ENCODE data around the gene CCL19. TPM values are rescaled to one million over a fixed set of nuclear protein-coding genes. Genes with fewer than 3 reads are reported as not detected.
"Not testable (repeated sequence)": the region's sequence is repeated elsewhere in the genome, so short reads cannot be mapped to it uniquely, and the experiment has no call there.

Gene CCL19
- 0.24 TPM for polyA plus RNA-seq (2012; ENCODE audit: low read depth, missing spikeins)

GRCh38 chr9:34690983-34691935 is at the start of gene CCL19:
Gene CCL19 (minus strand): TSS chr9:34691276. CDS start chr9:34691139, 137 bp downstream.
- DNase-seq (ENCODE audit: insufficient read length, low spot score) (no peak), FAIRE-seq (no peak)
- TF ChIP-seq PAX5 (IDR thresholded peaks at IDR 0.05; ENCODE audit: insufficient read depth, low read length, severe bottlenecking) (no peak), POLR2A (IDR thresholded peaks at IDR 0.05; ENCODE audit: low read depth, low read length) (no peak), POLR2AphosphoS5 (IDR thresholded peaks at IDR 0.05; ENCODE audit: low read depth, low read length) (no peak)

GRCh38 chr9:34740176-34740575 is 49.1 kb upstream of the CCL19 start:
- FAIRE-seq, result not testable (repeated sequence)

GRCh38 chr9:34737677-34738260 is 46.7 kb upstream of the CCL19 start:
- FAIRE-seq (no peak), DNase-seq (ENCODE audit: insufficient read length, low spot score) (no peak)
- TF ChIP-seq SPI1 (IDR thresholded peaks at IDR 0.05; ENCODE audit: low read depth, low read length) (no peak), TAF1 (IDR thresholded peaks at IDR 0.05; ENCODE audit: low read depth, low read length) (no peak), PAX5 (IDR thresholded peaks at IDR 0.05; ENCODE audit: insufficient read depth, low read length, severe bottlenecking) (no peak)

More at GRCh38 chr9:34740176-34740575, 49.1 kb upstream of the CCL19 start:
- not testable (repeated sequence) for DNase-seq (ENCODE audit: insufficient read length, low spot score)

GRCh38 chr9:34734720-34735119 is 43.6 kb upstream of the CCL19 start:
- no peak for FAIRE-seq
- no peak for DNase-seq (ENCODE audit: insufficient read length, low spot score)
- TF ChIP-seq PAX5 (IDR thresholded peaks at IDR 0.05; ENCODE audit: insufficient read depth, low read length, severe bottlenecking), result no peak
- no peak for TF ChIP-seq POU2F2 (IDR thresholded peaks at IDR 0.05; ENCODE audit: low read depth, low read length)
- TF ChIP-seq POLR2AphosphoS5 (IDR thresholded peaks at IDR 0.05; ENCODE audit: low read depth, low read length), result no peak
- no peak for TF ChIP-seq SPI1 (IDR thresholded peaks at IDR 0.05; ENCODE audit: low read depth, low read length)
- TF ChIP-seq TAF1 (IDR thresholded peaks at IDR 0.05; ENCODE audit: low read depth, low read length), result no peak
- TF ChIP-seq POLR2A (IDR thresholded peaks at IDR 0.05; ENCODE audit: low read depth, low read length), result no peak

GRCh38 chr9:34732886-34733285 is 41.8 kb upstream of the CCL19 start:
- DNase-seq (ENCODE audit: insufficient read length, low spot score) (no peak), FAIRE-seq (no peak)
- TF ChIP-seq PAX5 (IDR thresholded peaks at IDR 0.05; ENCODE audit: insufficient read depth, low read length, severe bottlenecking), result no peak
- no peak for TF ChIP-seq SPI1 (IDR thresholded peaks at IDR 0.05; ENCODE audit: low read depth, low read length)
- TF ChIP-seq TAF1 (IDR thresholded peaks at IDR 0.05; ENCODE audit: low read depth, low read length), result no peak
- no peak for TF ChIP-seq POU2F2 (IDR thresholded peaks at IDR 0.05; ENCODE audit: low read depth, low read length)
- no peak for TF ChIP-seq POLR2AphosphoS5 (IDR thresholded peaks at IDR 0.05; ENCODE audit: low read depth, low read length)
- no peak for TF ChIP-seq POLR2A (IDR thresholded peaks at IDR 0.05; ENCODE audit: low read depth, low read length)

- TF ChIP-seq PAX5 (IDR thresholded peaks at IDR 0.05; ENCODE audit: insufficient read depth, low read length, severe bottlenecking) (no peak), SPI1 (IDR thresholded peaks at IDR 0.05; ENCODE audit: low read depth, low read length) (no peak), TAF1 (IDR thresholded peaks at IDR 0.05; ENCODE audit: low read depth, low read length) (no peak), POU2F2 (IDR thresholded peaks at IDR 0.05; ENCODE audit: low read depth, low read length) (no peak), POLR2AphosphoS5 (IDR thresholded peaks at IDR 0.05; ENCODE audit: low read depth, low read length) (no peak), POLR2A (IDR thresholded peaks at IDR 0.05; ENCODE audit: low read depth, low read length) (no peak)
- DNase-seq (ENCODE audit: insufficient read length, low spot score) (no peak), FAIRE-seq (no peak)
Measured at GRCh38 chr9:34732478-34732877, 41.4 kb upstream of the CCL19 start.

GRCh38 chr9:34723141-34723540 is 32.1 kb upstream of the CCL19 start:
- no peak for TF ChIP-seq TAF1 (IDR thresholded peaks at IDR 0.05; ENCODE audit: low read depth, low read length)
- TF ChIP-seq POLR2A (IDR thresholded peaks at IDR 0.05; ENCODE audit: low read depth, low read length), result no peak
- no peak for TF ChIP-seq POU2F2 (IDR thresholded peaks at IDR 0.05; ENCODE audit: low read depth, low read length)
- no peak for TF ChIP-seq PAX5 (IDR thresholded peaks at IDR 0.05; ENCODE audit: insufficient read depth, low read length, severe bottlenecking)
- no peak for TF ChIP-seq SPI1 (IDR thresholded peaks at IDR 0.05; ENCODE audit: low read depth, low read length)
- no peak for TF ChIP-seq POLR2AphosphoS5 (IDR thresholded peaks at IDR 0.05; ENCODE audit: low read depth, low read length)
- no peak for FAIRE-seq
- DNase-seq (ENCODE audit: insufficient read length, low spot score), result no peak

GRCh38 chr9:34719769-34720025 is 28.6 kb upstream of the CCL19 start:
- not testable (repeated sequence) for DNase-seq (ENCODE audit: insufficient read length, low spot score); FAIRE-seq

- no peak for FAIRE-seq
- TF ChIP-seq POU2F2 (IDR thresholded peaks at IDR 0.05; ENCODE audit: low read depth, low read length), result no peak
- no peak for TF ChIP-seq PAX5 (IDR thresholded peaks at IDR 0.05; ENCODE audit: insufficient read depth, low read length, severe bottlenecking)
- TF ChIP-seq SPI1 (IDR thresholded peaks at IDR 0.05; ENCODE audit: low read depth, low read length), result no peak
- no peak for TF ChIP-seq POLR2AphosphoS5 (IDR thresholded peaks at IDR 0.05; ENCODE audit: low read depth, low read length)
- TF ChIP-seq POLR2A (IDR thresholded peaks at IDR 0.05; ENCODE audit: low read depth, low read length), result no peak
- no peak for TF ChIP-seq TAF1 (IDR thresholded peaks at IDR 0.05; ENCODE audit: low read depth, low read length)
- DNase-seq (ENCODE audit: insufficient read length, low spot score), result no peak
Measured at GRCh38 chr9:34719021-34719768, 28.1 kb upstream of the CCL19 start.

Data from GM12891 (cell line).